Stimulated activated effector memory CD8-positive, alpha-beta T cell treated with anti-CD3 and anti-CD28 coated beads, Interleukin-12 subunit alpha, Interleukin-12 subunit beta, amount 100 ng/mL, for 72 hours (primary cell): ENCODE results near the gene GMCL1.
"Not testable (repeated sequence)": the region's sequence is repeated elsewhere in the genome, so short reads cannot be mapped to it uniquely, and the experiment has no call there.

Experiments used
- ATAC-seq: fragments of 150-1000 bp; cut with Tn5 transposase; 2 replicates; pipeline ENCODE4 v1.10.0; 2021
- DNase-seq, 2 donors: peaks; one replicate each; pipeline ENCODE4 v3.0.0; 2021 to 2022; ENCODE audit warnings: low spot score in 2 of 2
- H3K27ac Mint-ChIP-seq: one replicate; pipeline ENCODE4 v1.8.0; 2022; ENCODE audit warnings: mild to moderate bottlenecking, mixed read lengths
- H3K36me3 Mint-ChIP-seq: one replicate; pipeline ENCODE4 v1.8.0; 2022; ENCODE audit warnings: mild to moderate bottlenecking, mixed read lengths
- H3K4me1 Mint-ChIP-seq: one replicate; pipeline ENCODE4 v1.8.0; 2022; ENCODE audit warnings: mixed read lengths
- H3K4me3 Mint-ChIP-seq: one replicate; pipeline ENCODE4 v1.8.0; 2022; ENCODE audit warnings: mild to moderate bottlenecking, mixed read lengths
- H3K9me3 Mint-ChIP-seq: one replicate; pipeline ENCODE4 v1.8.0; 2022; ENCODE audit warnings: mixed read lengths

Gene GMCL1

GRCh38 chr2:69830045-69830905 lies 815 bp downstream of the GMCL1 start:
- Mint-ChIP-seq H3K4me1 (peaks cover 43% of the 10 kb centered on the region), H3K9me3 (no peaks in the 10 kb centered on the region)
- peak in 1 of 2 donors; percentile 80 for DNase-seq

GRCh38 chr2:69830906-69831241 lies 1.4 kb downstream of the GMCL1 start:
- Mint-ChIP-seq H3K4me3 (peak overlapping the region; percentile 93), H3K4me1 (peaks cover 45% of the 10 kb centered on the region), H3K27ac (peak overlapping the region; percentile 97), H3K36me3 (peaks cover 54% of the 10 kb centered on the region)
- H3K9me3 Mint-ChIP-seq, ATAC-seq, DNase-seq: not testable (repeated sequence)

More at GRCh38 chr2:69830045-69830905, 815 bp downstream of the GMCL1 start:
- Mint-ChIP-seq H3K27ac (peak overlapping the region; percentile 97), H3K4me3 (peak overlapping the region; percentile 93), H3K36me3 (peaks cover 54% of the 10 kb centered on the region)
- ATAC-seq: peak; percentile 57

GRCh38 chr2:69831354-69831905 lies 2.0 kb downstream of the GMCL1 start:
- no peak overlapping the region for H3K27ac Mint-ChIP-seq
- ATAC-seq (no peak), DNase-seq (no peak)
- no peaks in the 10 kb centered on the region for H3K9me3 Mint-ChIP-seq
- peaks cover 54% of the 10 kb centered on the region for H3K36me3 Mint-ChIP-seq
- H3K4me1 Mint-ChIP-seq: peaks cover 50% of the 10 kb centered on the region
- peak overlapping the region; percentile 93 for H3K4me3 Mint-ChIP-seq

- Mint-ChIP-seq H3K9me3 (no peaks in the 10 kb centered on the region), H3K36me3 (peaks cover 70% of the 10 kb centered on the region), H3K27ac (no peak overlapping the region), H3K4me1 (peaks cover 54% of the 10 kb centered on the region), H3K4me3 (no peak overlapping the region)
- ATAC-seq: no peak
- no peak for DNase-seq
Observed at GRCh38 chr2:69833752-69834151, 4.3 kb downstream of the GMCL1 start.

GRCh38 chr2:69835666-69836065 lies 6.2 kb downstream of the GMCL1 start:
- Mint-ChIP-seq H3K36me3 (peaks cover 76% of the 10 kb centered on the region), H3K4me1 (peaks cover 48% of the 10 kb centered on the region), H3K27ac (no peak overlapping the region), H3K4me3 (no peak overlapping the region), H3K9me3 (no peaks in the 10 kb centered on the region)
- DNase-seq (no peak), ATAC-seq (no peak)

GRCh38 chr2:69836316-69836715 lies 6.9 kb downstream of the GMCL1 start:
- DNase-seq (no peak), ATAC-seq (no peak)
- H3K27ac Mint-ChIP-seq: no peak overlapping the region
- H3K9me3 Mint-ChIP-seq: no peaks in the 10 kb centered on the region
- peaks cover 76% of the 10 kb centered on the region for H3K36me3 Mint-ChIP-seq
- H3K4me1 Mint-ChIP-seq: peaks cover 44% of the 10 kb centered on the region
- H3K4me3 Mint-ChIP-seq: no peak overlapping the region

GRCh38 chr2:69837533-69837932 lies 8.1 kb downstream of the GMCL1 start:
- ATAC-seq: peak; percentile 75
- DNase-seq: no peak
- Mint-ChIP-seq H3K36me3 (peaks cover 74% of the 10 kb centered on the region), H3K9me3 (no peaks in the 10 kb centered on the region), H3K27ac (no peak overlapping the region), H3K4me1 (peaks cover 32% of the 10 kb centered on the region), H3K4me3 (no peak overlapping the region)

GRCh38 chr2:69843993-69844392 lies 14.5 kb downstream of the GMCL1 start:
- ATAC-seq (no peak), DNase-seq (no peak)
- Mint-ChIP-seq H3K9me3 (no peaks in the 10 kb centered on the region), H3K36me3 (peaks cover 95% of the 10 kb centered on the region), H3K27ac (no peak overlapping the region), H3K4me1 (peaks cover 6% of the 10 kb centered on the region), H3K4me3 (no peak overlapping the region)

- peaks cover 95% of the 10 kb centered on the region for H3K36me3 Mint-ChIP-seq
- no peak overlapping the region for H3K4me3 Mint-ChIP-seq
- H3K27ac Mint-ChIP-seq: no peak overlapping the region
- H3K9me3 Mint-ChIP-seq: no peaks in the 10 kb centered on the region
- H3K4me1 Mint-ChIP-seq: peaks cover 6% of the 10 kb centered on the region
- ATAC-seq: no peak
- no peak for DNase-seq
Observed at GRCh38 chr2:69844560-69844959, 15.1 kb downstream of the GMCL1 start.

- H3K36me3 Mint-ChIP-seq: peaks cover 93% of the 10 kb centered on the region
- H3K4me1 Mint-ChIP-seq: peaks cover 6% of the 10 kb centered on the region
- no peaks in the 10 kb centered on the region for H3K9me3 Mint-ChIP-seq
- no peak overlapping the region for H3K27ac Mint-ChIP-seq
- no peak overlapping the region for H3K4me3 Mint-ChIP-seq
- ATAC-seq (no peak), DNase-seq (no peak)
Observed at GRCh38 chr2:69846182-69847067, 17.0 kb downstream of the GMCL1 start.

- ATAC-seq (no peak), DNase-seq (no peak)
- no peak overlapping the region for H3K4me3 Mint-ChIP-seq
- H3K27ac Mint-ChIP-seq: no peak overlapping the region
- peaks cover 6% of the 10 kb centered on the region for H3K4me1 Mint-ChIP-seq
- peaks cover 93% of the 10 kb centered on the region for H3K36me3 Mint-ChIP-seq
- H3K9me3 Mint-ChIP-seq: no peaks in the 10 kb centered on the region
Observed at GRCh38 chr2:69847068-69847828, 17.8 kb downstream of the GMCL1 start.

GRCh38 chr2:69848186-69848790 lies 18.8 kb downstream of the GMCL1 start:
- no peak for DNase-seq
- Mint-ChIP-seq H3K27ac (no peak overlapping the region), H3K9me3 (no peaks in the 10 kb centered on the region), H3K4me3 (no peak overlapping the region), H3K36me3 (peaks cover 95% of the 10 kb centered on the region), H3K4me1 (peaks cover 6% of the 10 kb centered on the region)
- ATAC-seq: no peak

- DNase-seq (no peak), ATAC-seq (no peak)
- H3K4me3 Mint-ChIP-seq: no peak overlapping the region
- no peak overlapping the region for H3K27ac Mint-ChIP-seq
- no peaks in the 10 kb centered on the region for H3K9me3 Mint-ChIP-seq
- peaks cover 75% of the 10 kb centered on the region for H3K36me3 Mint-ChIP-seq
- H3K4me1 Mint-ChIP-seq: no peaks in the 10 kb centered on the region
Observed at GRCh38 chr2:69858261-69858660, 28.8 kb downstream of the GMCL1 start.

- Mint-ChIP-seq H3K4me3 (no peak overlapping the region), H3K9me3 (no peaks in the 10 kb centered on the region), H3K36me3 (peaks cover 83% of the 10 kb centered on the region), H3K4me1 (no peaks in the 10 kb centered on the region), H3K27ac (no peak overlapping the region)
- ATAC-seq: no peak
- no peak for DNase-seq
Observed at GRCh38 chr2:69863298-69863697, 33.8 kb downstream of the GMCL1 start.
